HG03175 (cell line): ENCODE data around the gene TOMM34.

ENCODE experiments used
- ATAC-seq: cut with Tn5 transposase; IDR thresholded peaks from one replicate; pipeline ENCODE4 v1.9.1; 2021; ENCODE audit warnings: mild to moderate bottlenecking, moderate library complexity; ENCODE audit not compliant: unreplicated experiment

Gene TOMM34

DNA sequence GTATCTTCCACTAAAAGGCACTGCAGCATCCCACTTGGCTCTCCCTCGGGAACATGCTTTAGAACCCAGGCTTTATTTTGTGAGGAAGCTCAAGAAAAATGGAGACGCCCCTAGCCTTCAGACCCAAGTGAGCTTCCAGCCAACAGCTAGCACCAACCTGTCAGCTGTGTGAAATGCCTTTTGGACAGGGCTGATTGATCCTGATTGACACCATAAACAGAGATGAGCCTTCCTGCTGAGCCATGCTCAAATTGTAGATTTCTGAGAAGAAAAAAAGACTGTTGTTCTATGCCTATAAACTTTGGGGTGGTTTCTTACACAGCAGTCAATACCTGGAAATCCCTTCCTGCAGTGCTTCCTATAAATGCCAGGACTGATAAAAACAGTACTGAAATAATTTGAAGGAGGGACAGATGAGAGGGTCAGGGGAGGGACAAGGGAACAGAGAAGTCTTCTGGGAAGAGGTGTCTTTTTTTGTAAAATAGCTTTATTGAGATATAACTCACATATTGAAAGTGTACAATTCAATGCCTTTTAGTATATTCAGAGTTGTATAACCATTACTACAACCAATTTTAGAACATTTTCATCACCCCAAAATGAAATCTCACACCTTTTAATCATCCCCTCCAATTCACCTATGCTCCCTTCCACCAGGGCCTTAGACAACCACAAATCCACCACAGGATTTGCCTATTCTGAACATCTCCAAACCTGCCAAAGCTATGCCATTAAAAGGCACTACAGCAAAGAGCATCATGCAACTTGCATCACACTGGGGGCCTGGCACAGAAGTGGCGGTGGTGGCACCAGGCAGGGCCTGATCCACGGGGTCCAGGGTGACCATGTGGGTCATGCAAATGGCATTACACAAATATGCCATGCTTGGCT lies 3.4 kb upstream of the TOMM34 start:
- ATAC-seq: no peak

DNA sequence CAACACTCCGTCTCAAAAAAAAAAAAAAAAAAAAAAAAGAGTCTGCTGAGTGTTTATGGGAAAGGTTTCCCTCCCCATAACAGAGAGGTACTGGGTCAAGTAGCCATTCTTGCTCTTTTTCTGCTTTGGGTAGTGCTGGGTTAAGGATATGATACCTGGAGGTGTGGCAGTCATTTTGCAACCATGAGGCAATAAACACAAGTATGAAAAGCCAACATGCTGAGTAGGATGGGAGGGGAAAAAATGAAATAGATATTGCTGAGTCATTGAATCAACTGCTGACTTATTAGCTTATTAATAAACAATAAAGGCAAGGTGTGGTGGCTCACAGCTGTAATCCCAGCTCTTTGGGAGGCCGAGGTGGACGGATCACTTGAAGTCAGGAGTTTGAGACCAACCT lies 2.3 kb upstream of the TOMM34 start:
- ATAC-seq: no peak

DNA sequence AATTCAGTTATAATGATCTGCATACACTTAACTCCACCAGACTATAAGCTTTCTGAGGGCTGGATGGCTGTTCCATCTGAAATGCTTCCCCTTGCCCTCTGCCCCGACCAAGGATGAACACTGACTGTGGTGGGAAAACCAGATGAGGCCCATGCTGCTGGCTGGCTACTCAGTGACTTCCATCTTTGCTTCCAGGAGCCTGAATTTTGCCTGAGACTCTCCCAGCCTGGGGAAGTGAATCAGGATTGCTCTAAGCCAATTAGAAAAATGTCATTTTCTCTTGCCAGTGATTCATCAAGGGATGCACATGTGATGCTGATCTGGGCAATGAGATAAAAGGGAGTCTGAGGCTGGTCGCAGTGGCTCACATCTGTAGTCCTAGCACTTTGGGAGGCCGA lies 1.7 kb upstream of the TOMM34 start:
- no peak for ATAC-seq

DNA sequence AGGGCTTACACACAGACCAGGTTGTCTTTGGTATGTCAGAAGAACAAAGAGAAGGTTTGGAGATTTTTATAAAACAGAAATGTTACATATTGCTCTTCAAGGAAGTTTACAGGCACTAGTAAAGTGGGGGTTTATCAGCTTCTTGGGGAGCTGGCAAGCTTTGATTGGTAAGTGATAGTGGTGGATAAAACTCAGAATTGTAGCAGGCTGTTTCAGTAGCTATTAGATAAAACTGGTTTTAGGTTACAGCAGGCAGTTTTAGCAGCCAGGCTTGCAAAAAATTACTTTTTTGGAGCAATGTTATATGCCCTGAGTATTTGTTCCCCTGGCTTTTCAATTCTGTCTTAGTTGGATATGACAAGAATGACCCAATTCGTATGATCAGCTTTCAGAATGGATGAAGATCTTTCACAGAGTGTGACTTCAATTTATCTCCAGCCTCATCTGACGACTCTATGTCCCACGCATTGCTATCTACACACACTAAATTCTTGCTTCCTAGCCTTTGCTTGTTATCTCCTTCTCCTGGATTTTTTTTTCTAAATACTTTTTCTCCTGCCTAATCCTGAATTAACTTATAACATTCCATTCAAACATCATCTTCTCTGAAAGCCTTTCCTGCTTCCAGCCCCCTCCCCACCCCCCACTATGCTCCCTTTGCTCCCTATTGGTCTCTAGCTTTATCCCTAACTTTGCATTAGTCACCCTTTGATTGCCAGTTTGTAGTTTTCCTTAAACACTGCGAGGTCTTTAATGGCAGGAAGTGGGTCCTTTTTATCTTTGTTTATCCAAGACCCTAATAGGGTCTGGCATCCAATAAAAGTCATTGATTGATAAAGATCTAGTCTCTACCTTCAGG lies 1.0 kb upstream of the TOMM34 start:
- ATAC-seq: no peak

DNA sequence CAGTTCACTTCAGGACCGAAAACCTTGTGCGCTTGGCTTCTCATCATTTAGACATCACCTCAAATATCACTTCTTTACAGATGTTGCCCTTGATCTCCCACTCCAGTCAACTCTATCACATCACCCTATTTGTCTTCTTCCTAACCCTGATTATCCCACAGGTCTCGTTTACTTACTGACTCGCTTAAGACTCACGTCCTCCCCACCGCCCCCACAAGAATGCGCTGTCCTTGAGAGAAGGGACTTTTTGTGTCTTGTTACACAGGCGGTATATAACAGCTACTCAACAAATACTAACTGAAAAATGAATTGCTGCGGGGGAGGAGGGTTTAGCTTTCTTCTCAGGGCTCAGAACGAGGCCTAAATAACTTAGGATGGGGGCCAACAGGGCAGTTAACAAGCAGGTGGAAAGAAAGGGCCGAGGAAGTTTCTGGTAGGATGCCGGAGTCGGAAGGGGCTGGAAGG lies 527 bp downstream of the TOMM34 start:
- ATAC-seq: peak; percentile 7

DNA sequence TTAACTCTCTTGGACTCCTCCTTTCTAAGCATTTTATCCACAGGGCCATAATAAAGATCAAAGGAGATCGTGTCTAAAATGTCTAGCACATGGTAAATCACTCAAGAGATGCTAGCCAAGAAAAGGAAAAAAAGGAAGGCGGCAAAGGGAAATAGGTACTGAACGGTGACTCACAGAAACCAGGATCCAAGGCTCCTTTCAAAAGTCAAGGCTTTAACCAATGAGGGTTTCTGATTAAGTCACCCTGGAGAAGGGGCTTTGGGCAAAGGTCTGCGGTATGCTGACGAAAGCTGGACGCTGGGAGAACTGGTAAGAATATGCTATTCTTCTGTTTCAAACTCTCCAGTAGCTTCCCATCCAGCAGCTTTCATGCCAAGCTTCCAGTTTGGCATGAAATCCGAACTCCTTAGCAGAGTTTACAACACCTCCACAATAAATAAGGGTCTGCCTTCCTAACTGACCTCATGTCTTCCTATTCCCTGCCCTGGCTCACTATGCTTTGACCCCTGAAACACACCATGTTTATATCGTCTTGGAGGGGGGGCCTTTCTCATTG lies 1.0 kb downstream of the TOMM34 start:
- no peak for ATAC-seq

DNA sequence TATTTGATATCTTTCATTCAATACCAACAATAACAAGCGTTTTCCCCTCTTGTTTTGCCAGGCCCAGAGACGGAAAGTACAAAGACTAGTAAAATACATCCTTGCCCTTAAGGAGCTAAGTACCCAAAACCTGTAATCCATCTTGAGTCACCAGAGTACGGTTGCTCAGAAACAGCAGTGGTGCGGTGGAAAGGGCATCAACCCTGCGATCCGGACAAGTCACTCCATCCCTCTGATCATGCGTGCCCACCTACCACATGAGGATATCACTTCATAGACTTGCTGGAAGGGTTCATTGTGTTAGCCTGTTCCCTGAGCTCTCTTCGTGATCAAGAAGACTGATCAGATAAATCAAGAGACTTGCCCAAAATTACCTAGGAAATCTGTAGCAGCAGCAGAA lies 1.9 kb downstream of the TOMM34 start:
- no peak for ATAC-seq

DNA sequence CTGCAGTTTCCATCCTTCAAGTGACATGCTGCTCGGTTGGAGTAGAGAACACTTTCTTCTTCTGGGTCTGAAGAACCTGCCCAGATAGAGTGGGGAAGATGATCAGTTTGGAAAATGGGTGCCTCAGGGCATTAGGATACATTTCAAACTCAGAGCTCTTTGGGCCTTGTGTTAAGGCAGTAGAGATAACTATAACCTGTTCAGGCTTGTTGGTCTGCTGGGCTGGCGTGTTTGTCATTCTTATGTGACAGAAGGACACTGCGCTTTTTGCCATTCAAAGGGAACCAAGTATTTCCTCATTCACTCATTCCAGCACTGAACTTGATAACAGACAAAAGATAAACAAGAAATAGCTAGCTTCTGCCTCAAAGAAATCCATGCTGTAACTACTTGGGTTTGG lies 3.8 kb downstream of the TOMM34 start:
- ATAC-seq: no peak

DNA sequence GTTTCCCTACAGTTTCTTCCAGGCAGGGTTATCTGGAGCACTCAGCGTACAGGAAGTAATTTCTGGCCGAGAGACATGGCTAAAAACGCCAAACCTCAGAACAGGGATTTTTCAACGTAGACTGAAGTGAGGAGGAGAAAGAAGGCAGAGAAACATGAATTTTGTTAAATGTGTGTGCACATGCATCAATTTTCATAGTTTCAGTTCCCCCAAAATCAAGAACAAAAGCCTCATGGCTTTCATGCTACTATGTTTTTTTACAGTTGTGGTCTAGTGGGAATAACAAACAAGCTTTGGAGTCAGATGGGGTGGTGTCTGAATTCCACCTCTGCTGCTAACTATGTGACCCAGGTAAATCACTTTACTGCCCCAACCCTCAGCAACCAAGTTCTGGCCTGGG lies 4.9 kb downstream of the TOMM34 start:
- ATAC-seq: no peak

DNA sequence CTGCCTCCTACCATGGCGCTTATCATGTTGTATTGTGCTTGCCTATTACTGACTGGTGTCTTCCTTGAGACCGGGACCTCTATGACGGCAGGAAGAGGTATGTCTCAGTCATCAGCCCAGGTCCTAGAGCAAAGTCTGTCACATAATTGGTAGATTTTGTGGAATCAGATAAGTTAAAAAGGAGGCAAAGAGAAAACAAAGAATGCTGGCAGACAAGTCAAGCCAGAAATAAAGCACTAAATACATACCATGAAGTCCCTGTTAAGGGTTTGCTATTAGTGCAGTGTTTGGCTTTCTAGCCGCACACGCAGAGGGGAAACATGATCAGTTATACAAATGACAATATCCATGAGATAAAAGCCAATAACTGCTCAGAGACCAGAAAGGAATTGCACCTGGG lies 6.0 kb downstream of the TOMM34 start:
- no peak for ATAC-seq

DNA sequence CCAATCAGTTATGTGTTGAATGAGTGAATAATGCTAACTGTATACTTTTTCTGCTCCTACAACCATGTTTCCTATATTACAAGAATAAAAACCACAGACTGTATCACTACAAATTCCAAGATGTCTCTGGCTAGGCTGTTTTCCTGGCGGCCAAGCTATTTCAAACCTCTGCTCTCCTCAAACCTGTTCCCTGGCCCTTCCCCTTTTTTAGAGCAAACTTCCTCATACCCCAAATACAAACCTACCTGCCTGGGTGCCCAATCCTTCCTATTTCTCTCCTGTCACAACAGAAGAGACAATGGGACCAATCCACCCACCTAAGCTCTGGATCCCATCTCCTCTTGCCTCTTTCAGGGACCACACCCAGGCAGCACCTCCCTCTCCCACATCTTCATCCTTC lies 7.5 kb downstream of the TOMM34 start:
- ATAC-seq: no peak

DNA sequence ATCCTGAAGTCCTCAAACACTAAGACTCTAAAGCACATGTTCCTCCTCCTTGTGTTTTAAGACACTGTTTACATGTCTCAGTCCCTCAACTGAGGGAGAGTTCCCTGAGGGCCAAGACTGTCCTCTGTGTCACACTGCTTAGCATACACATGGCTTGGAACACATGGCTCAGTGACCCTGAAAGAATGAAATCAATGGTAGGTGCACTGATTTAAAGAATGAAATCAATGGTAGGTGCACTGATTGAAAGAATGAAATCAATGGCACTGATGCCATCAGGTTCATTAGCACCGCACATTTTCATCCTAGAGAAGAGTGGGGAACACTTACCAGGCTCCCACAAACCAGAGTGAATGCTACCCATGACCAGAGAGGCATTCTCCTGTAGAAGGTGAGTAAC lies 9.8 kb downstream of the TOMM34 start:
- ATAC-seq: no peak

DNA sequence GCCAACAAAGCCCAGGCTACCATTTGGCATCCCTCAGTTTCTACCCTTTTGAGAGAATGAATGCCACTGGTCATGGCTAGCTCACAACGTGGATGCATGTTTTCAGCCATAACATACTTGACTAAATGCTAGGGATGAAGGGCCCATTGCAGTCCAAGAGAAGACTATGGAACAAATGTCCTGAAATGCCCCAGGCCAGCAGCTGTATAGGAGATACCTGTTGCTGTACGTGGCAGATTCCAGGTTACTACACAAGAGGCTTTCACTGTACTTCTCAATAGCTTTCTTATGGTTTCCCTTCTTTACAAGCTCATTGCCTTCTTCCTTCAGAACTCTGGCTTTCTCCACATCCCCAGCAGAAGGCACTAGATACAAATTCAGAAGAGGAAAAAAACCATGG lies 11.7 kb downstream of the TOMM34 start:
- no peak for ATAC-seq

DNA sequence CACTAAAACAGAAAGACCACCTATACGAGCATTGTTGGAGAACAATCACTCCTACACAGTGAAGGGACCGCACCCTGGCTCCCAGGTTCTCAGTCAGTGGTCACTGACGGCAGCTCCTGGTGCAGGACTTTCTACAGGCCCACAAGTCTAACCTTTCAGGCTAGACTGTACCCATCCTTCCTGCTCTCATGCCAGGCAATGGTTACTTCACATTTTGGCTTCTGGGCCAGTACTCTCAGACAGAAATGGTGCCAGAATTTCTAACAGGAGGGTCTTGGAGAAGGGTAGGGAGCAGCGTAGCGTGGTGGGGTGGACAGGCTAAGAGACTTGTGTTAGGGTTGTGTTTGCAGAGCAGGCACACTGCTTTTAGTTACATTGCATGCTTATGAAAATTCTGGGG lies 12.1 kb downstream of the TOMM34 start:
- ATAC-seq: no peak

DNA sequence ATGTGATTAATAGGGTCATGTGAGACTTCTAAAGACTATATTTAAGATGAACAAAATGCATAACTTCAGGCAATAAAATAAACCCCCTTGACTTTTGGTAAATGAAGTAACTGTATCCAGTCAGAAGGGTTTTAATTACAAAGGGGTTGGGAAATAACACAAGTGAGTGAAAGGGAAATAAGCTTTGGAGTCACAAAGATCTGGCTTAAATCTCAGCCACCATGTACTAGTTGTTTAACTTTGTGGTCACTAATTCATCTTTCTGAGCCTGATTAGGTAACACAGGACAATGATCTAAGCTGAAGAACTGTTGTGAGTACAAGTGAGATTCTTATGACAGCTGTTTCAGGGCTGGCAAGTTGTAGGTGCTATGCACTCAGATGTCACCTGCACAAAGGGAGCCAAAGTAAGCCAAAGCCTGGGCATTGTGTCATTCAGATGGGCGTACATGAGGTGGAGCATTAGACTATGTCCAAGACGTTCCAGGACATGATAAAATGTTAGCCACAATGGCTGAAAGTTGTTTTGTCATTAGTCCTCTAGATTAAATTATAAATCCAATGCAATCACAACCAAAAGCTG lies 13.8 kb downstream of the TOMM34 start:
- no peak for ATAC-seq

DNA sequence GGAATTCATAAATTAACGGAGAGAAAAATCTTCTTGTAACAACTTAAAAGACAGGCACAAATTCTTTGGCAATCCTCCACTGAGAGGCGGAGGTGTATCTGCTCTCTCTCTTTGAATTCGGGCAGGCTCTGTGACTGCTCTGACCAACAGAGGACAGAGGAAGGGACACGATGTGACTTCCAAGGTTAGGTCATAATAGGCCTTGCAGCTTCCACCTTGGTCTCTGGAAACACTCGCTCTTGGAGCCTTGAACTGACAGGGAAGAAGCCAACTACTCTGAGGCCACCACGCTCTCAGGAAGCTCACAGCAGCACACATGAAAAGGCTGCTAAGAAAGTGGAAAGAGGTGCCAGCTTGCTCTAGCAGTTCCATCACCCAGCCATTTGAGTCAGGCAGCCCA lies 14.9 kb downstream of the TOMM34 start:
- no peak for ATAC-seq

DNA sequence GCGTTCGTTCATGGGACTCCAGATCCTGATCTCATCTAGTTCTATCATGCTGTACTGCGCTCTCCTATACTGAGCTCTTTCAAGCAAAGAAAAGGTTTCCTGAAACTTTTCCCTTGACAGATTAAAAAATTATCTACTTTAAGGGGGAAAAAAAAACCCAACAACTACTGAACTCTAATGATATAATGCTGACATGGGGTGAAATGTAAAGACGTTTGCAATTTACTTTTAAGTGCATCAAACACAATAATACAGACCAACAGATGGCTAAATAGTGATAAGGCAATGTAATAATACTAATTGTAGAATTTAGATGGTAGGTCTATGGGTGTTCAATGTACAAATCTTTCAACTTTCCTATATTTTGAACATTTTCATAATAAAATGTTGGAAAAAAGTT lies 16.4 kb downstream of the TOMM34 start:
- no peak for ATAC-seq

DNA sequence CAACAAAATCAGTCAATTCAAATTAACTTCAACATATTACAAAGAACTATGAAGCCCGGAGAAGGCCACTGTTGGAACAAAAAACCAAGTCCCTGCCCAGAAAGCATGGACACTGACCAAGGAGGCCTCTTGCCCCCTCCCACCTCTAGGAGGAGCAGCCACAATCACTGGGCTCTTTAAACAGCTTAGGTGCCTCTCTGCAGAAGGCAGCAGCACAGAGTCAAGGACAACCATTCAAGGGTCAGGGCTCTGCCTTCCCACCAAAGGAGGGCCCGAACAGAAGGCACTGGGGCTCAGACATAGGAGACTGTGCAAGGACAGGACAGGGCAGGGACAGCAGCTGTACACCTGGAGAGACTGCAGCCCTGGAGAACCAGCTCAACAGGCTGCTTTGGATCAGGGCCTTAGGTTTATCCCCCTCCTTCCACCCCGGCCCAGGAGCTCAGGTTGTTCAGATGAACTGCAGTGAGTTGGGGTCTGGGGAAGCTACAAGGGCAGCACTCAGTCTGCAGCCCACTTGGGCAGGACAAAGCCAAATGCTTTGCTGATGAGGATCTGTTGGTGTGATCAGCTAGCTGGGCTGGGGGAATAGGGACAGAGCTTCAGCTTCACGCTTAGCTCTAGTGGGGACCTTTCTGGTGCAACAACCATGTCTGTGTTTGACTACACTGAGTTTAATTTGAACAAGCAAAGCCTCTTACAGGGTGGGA lies 17.8 kb downstream of the TOMM34 start:
- ATAC-seq: no peak

DNA sequence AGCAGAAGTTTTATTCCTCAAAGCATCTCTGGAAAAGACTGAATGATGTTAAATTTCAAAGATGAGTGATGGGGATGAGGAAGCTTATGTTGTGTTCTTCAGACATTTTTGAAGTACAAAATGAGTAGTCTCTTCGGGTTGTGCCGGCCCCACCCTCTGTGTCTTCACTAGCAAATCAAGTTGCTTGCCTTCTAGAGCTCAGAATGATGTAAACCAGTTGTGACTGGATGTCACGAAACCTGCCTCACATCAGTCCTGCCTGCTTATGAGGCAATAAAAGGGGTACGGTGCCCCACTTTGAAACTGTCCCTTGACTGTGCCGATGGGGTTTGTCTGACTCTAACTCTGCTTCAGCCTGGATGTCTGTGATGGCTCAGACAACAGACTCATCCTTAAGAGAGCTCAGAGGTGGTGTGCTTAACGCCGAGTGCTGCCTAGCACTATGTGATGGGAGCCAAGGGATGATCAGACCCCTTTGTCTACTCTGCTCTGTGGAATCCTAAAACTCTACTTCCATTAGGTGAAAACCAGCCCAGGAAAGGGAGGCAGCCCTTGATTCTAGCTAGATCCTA lies 19.0 kb downstream of the TOMM34 start:
- ATAC-seq: no peak

DNA sequence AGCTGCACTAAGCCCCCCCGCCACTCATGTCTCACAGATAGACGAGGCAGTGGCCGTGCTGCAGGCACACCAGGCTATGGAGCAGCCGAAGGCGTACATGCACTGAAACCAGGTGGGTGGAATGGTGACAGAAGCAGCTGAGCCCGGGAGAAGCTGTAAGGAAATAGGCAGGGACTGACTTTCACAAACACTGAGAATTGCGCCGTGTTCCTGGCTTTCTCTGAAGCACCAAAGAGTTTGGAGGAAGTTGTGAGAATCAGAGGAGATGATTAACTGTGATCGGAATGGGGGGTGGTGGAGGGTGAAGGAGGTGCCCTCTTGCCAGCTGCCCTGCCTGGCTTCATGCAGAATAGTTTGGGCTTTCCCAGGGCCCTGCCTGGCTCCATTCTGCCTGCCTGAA lies 21.6 kb downstream of the TOMM34 start:
- ATAC-seq: no peak
